ENCODE data around the gene MOG. TPM values are rescaled to one million over a fixed set of nuclear protein-coding genes. Genes with fewer than 3 reads are reported as not detected.

Gene MOG
- total and polyA plus RNA-seq, 4 donors: not detected

GRCh38 chr6:29629571-29629970, 27.3 kb upstream of the MOG start:
- no peaks in the 10 kb centered on the region for H3K27me3 ChIP-seq (ENCODE audit: control insufficient read depth in 3 of 3, insufficient read depth in 3 of 3, low read length in 2 of 3)
- 87 to 89% methylated on average over 2 of the region's 2 CpGs for WGBS, 2 donors
- peaks cover 0 to 24% (median 15%) of the 10 kb centered on the region in 5 donors for H3K4me1 ChIP-seq (ENCODE audit: control insufficient read depth in 5 of 5, insufficient read depth in 5 of 5, low read length in 5 of 5)
- H3K4me3 ChIP-seq: no peak overlapping the region
- DNase-seq: no peak
- H3K27ac ChIP-seq (ENCODE audit: low read depth in 1 of 2, low read length in 1 of 2): no peak overlapping the region
- ATAC-seq (ENCODE audit: insufficient read depth, low FRiP score): no peak
- H3K36me3 ChIP-seq (ENCODE audit: control insufficient read depth in 4 of 4, insufficient read depth in 4 of 4, low read length in 4 of 4): no peaks in the 10 kb centered on the region
- no peak for TF ChIP-seq CTCF (IDR thresholded peaks at IDR 0.05; ENCODE audit: control extremely low read depth, extremely low read depth)
- H3K9me3 ChIP-seq (ENCODE audit: control insufficient read depth in 4 of 4, insufficient read depth in 3 of 4, low read length in 3 of 4): no peaks in the 10 kb centered on the region
- H3K9ac ChIP-seq (ENCODE audit: insufficient read depth in 1 of 2, low read length in 2 of 2): no peak overlapping the region

GRCh38 chr6:29630315-29630714, 26.6 kb upstream of the MOG start:
- H3K9me3 ChIP-seq (ENCODE audit: control insufficient read depth in 4 of 4, insufficient read depth in 3 of 4, low read length in 3 of 4): no peaks in the 10 kb centered on the region
- H3K27me3 ChIP-seq (ENCODE audit: control insufficient read depth in 3 of 3, insufficient read depth in 3 of 3, low read length in 2 of 3): no peaks in the 10 kb centered on the region
- H3K4me3 ChIP-seq: no peak overlapping the region
- H3K36me3 ChIP-seq (ENCODE audit: control insufficient read depth in 4 of 4, insufficient read depth in 4 of 4, low read length in 4 of 4): no peaks in the 10 kb centered on the region
- no peak overlapping the region for H3K9ac ChIP-seq (ENCODE audit: insufficient read depth in 1 of 2, low read length in 2 of 2)
- 89 to 90% methylated on average over 9 of the region's 9 CpGs for whole genome bisulfite sequencing, 2 donors
- TF ChIP-seq CTCF (IDR thresholded peaks at IDR 0.05; ENCODE audit: control extremely low read depth, extremely low read depth): no peak
- H3K4me1 ChIP-seq (ENCODE audit: control insufficient read depth in 5 of 5, insufficient read depth in 5 of 5, low read length in 5 of 5): peaks cover 0 to 24% (median 15%) of the 10 kb centered on the region in 5 donors
- no peak for ATAC-seq (ENCODE audit: insufficient read depth, low FRiP score)
- DNase-seq: no peak
- no peak overlapping the region for H3K27ac ChIP-seq (ENCODE audit: low read depth in 1 of 2, low read length in 1 of 2)

- peaks cover 0 to 24% (median 15%) of the 10 kb centered on the region in 5 donors for H3K4me1 ChIP-seq (ENCODE audit: control insufficient read depth in 5 of 5, insufficient read depth in 5 of 5, low read length in 5 of 5)
- DNase-seq (no peak), ATAC-seq (ENCODE audit: insufficient read depth, low FRiP score) (no peak)
- H3K9ac ChIP-seq (ENCODE audit: insufficient read depth in 1 of 2, low read length in 2 of 2): no peak overlapping the region
- H3K27ac ChIP-seq (ENCODE audit: low read depth in 1 of 2, low read length in 1 of 2): no peak overlapping the region
- no peaks in the 10 kb centered on the region for H3K9me3 ChIP-seq (ENCODE audit: control insufficient read depth in 4 of 4, insufficient read depth in 3 of 4, low read length in 3 of 4)
- H3K27me3 ChIP-seq (ENCODE audit: control insufficient read depth in 3 of 3, insufficient read depth in 3 of 3, low read length in 2 of 3): no peaks in the 10 kb centered on the region
- no peak for TF ChIP-seq CTCF (IDR thresholded peaks at IDR 0.05; ENCODE audit: control extremely low read depth, extremely low read depth)
- no peak overlapping the region for H3K4me3 ChIP-seq
- 74 to 76% methylated on average over 14 of the region's 14 CpGs for WGBS, 2 donors
- H3K36me3 ChIP-seq (ENCODE audit: control insufficient read depth in 4 of 4, insufficient read depth in 4 of 4, low read length in 4 of 4): no peaks in the 10 kb centered on the region
These were observed 25.6 kb upstream of the MOG start for GRCh38 chr6:29631209-29631810.

Data from lung (tissue), 12 donors.